Activated CD4-positive, alpha-beta T cell treated with anti-CD3 and anti-CD28 coated beads for 36 hours (primary cell): ENCODE results near the gene WWC2. TPM values are rescaled to one million over a fixed set of nuclear protein-coding genes. Genes with fewer than 3 reads are reported as not detected.

Source experiments
- ATAC-seq: fragments of 200-7000 bp; cut with Tn5 transposase; one replicate; pipeline ENCODE4 v1.10.0; 2021; ENCODE audit warnings: mild to moderate bottlenecking, moderate library complexity
- CTCF ChIA-PET: fragments of 350-600 bp; sonication (Branson Sonifier 250); formaldehyde crosslinking; loops from one replicate; lab custom pipeline; 2021; ENCODE audit warnings: antibody characterized with exemption; lab: Charles Lee
- POLR2A ChIA-PET: fragments of 350-600 bp; sonication (Branson Sonifier 250); formaldehyde crosslinking; loops from one replicate; lab custom pipeline; 2021; ENCODE audit warnings: antibody characterized with exemption, inconsistent platforms; lab: Charles Lee
- DNase-seq: peaks from one replicate; pipeline ENCODE4 v3.0.0-alpha.2; 2020
- H3K27ac Mint-ChIP-seq: one replicate; pipeline ENCODE4 v1.8.0; 2021; ENCODE audit warnings: mixed read lengths
- H3K27me3 Mint-ChIP-seq: one replicate; pipeline ENCODE4 v1.8.0; 2021; ENCODE audit warnings: mixed read lengths
- H3K36me3 Mint-ChIP-seq: one replicate; pipeline ENCODE4 v1.8.0; 2021; ENCODE audit warnings: low read depth, mixed read lengths
- H3K4me1 Mint-ChIP-seq: one replicate; pipeline ENCODE4 v1.8.0; 2021; ENCODE audit warnings: mixed read lengths
- H3K4me3 Mint-ChIP-seq: one replicate; pipeline ENCODE4 v1.8.0; 2021; ENCODE audit warnings: mild to moderate bottlenecking, moderate library complexity, mixed read lengths
- H3K9me3 Mint-ChIP-seq: one replicate; pipeline ENCODE4 v1.8.0; 2021; ENCODE audit warnings: low read depth, mixed read lengths
- intact Hi-C, 2 experiments: fragments of 100-400 bp; cut with DNase I in 1 of 2; cut with micrococcal nuclease in 1 of 2; formaldehyde crosslinking; loops; one replicate each; pipeline versions ENCODE4 v1.14.2 to v1.15.1; 2022 to 2024; cut with DNase I, micrococcal nuclease
- total RNA-seq, 2 experiments: library from RNA; stranded (reverse); gene quantifications; one replicate each; pipeline ENCODE4 v1.2.3, GENCODE V29; 2021

Gene WWC2
- total RNA-seq, 2 experiments from 2014 or later: 3.6 to 4.3 TPM

DNA sequence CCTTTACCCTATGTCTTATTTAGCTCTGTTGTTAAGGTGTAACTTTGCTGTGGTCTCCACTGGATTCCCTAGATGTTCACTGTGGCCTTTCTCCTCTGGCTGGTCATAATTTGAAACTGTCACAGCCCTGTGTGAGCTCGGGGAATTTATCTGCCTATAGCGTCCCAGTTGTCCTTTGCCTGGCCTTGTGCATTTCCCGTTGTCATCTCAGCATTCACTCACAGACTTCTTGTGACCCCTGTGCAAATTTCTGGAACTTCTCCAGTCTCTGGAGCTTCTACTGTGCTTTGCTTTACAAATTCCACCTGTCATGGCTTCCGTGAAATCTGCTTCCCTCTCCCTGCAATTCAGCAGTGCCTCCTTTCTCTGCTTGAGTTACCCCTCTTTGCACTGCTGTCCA, 106.7 kb downstream of the WWC2 start:
- intact Hi-C loops: no loop called here
- no peaks in the 10 kb centered on the region for H3K9me3 Mint-ChIP-seq
- H3K36me3 Mint-ChIP-seq: no peaks in the 10 kb centered on the region
- no peak overlapping the region for H3K27ac Mint-ChIP-seq
- ChIA-PET CTCF (interaction anchor here (0.6 kb wide), 1 partner anchor 1588 kb away, joined by 3 read pairs; no protein-coding TSS in a partner anchor), POLR2A (no interaction called here)
- H3K4me1 Mint-ChIP-seq: no peaks in the 10 kb centered on the region
- ATAC-seq: no peak
- no peak overlapping the region for H3K4me3 Mint-ChIP-seq
- DNase-seq: no peak
- H3K27me3 Mint-ChIP-seq: peaks cover 4% of the 10 kb centered on the region

DNA sequence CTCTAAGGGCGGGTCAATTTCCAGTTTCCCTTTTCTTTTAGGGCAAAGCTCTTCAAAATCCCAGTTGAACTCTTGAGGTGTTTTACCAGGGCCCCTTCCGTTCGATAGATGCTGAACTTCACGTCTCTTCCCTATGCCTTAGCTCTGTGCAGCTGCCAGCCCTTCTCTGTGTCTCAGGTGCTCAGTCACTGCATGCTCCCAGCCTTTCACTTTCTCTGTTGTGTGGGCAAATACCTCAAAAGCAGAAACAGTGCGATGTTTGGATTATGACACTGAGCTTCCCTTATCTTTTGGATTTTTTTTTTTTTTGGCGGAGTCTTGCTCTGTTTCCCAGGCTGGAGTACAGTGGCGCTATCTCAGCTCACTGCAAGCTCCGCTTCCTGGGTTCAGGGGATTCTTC, 112.5 kb downstream of the WWC2 start:
- DNase-seq (no peak), ATAC-seq (no peak)
- H3K4me3 Mint-ChIP-seq: no peak overlapping the region
- ChIA-PET POLR2A (no interaction called here), CTCF (no interaction called here)
- H3K36me3 Mint-ChIP-seq: no peaks in the 10 kb centered on the region
- no peaks in the 10 kb centered on the region for H3K9me3 Mint-ChIP-seq
- H3K27me3 Mint-ChIP-seq: no peaks in the 10 kb centered on the region
- H3K4me1 Mint-ChIP-seq: no peaks in the 10 kb centered on the region
- intact Hi-C loops: no loop called here
- no peak overlapping the region for H3K27ac Mint-ChIP-seq

DNA sequence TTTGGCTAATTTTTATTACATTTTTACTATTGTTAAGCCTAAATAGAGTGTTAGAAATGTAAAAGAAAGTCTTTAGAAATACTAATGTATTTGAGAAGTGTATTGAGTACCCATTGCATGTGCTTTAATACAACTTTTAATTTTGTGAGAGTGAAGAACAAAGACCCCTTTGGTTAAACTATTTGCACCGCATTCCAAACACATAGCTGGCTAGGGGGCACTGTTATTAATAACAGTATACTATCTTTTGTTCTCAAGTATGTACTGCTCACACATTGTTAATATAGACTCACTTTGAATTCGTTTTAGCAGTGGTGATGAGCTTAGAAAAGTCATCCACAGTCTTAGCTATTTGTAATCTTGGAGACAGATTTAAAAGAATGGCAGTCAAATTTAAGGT, 114.9 kb downstream of the WWC2 start:
- H3K9me3 Mint-ChIP-seq: no peaks in the 10 kb centered on the region
- DNase-seq: no peak
- no peak overlapping the region for H3K27ac Mint-ChIP-seq
- intact Hi-C loops: no loop called here
- ChIA-PET POLR2A (no interaction called here), CTCF (interaction anchor here (0.6 to 1.3 kb wide), 4 partner anchors 10 to 196 kb away, joined by 3 to 5 read pairs (median 3); no protein-coding TSS in a partner anchor)
- no peaks in the 10 kb centered on the region for H3K27me3 Mint-ChIP-seq
- no peaks in the 10 kb centered on the region for H3K36me3 Mint-ChIP-seq
- ATAC-seq: no peak
- H3K4me3 Mint-ChIP-seq: no peak overlapping the region
- H3K4me1 Mint-ChIP-seq: no peaks in the 10 kb centered on the region

DNA sequence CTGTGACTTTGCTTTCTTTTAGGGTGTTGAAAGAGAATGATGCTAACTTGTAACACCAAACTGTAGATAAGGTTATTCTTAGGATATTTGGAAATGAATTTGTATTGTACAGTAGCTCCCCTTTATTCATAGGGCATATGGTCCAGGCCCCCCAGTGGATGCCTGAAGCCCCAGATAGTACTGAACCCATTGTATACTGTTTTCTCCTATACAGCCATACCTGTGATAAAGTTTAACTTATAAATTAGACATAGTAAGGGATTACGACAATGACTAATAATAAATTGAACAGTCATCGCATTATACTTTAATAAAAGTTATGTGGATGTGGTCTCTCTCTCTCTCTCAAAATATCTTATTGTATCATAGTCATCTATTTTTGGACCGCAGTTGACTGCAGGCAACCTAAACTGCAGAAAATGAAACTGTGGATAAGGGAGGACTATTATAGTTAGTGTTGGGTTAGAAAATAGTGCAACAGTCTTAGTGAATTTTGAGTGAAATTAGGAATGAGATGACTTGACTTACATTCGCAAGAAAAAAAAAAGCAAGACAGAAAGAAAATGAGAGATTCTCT, 115.9 kb downstream of the WWC2 start:
- H3K9me3 Mint-ChIP-seq: no peaks in the 10 kb centered on the region
- H3K4me1 Mint-ChIP-seq: no peaks in the 10 kb centered on the region
- H3K4me3 Mint-ChIP-seq: no peak overlapping the region
- no peak overlapping the region for H3K27ac Mint-ChIP-seq
- no peak for DNase-seq
- CTCF ChIA-PET: interaction anchor here (0.6 to 1.3 kb wide), 4 partner anchors 16 to 195 kb away, joined by 3 to 5 read pairs (median 3); no protein-coding TSS in a partner anchor
- POLR2A ChIA-PET: no interaction called here
- intact Hi-C loops: no loop called here
- no peaks in the 10 kb centered on the region for H3K27me3 Mint-ChIP-seq
- no peaks in the 10 kb centered on the region for H3K36me3 Mint-ChIP-seq
- no peak for ATAC-seq

DNA sequence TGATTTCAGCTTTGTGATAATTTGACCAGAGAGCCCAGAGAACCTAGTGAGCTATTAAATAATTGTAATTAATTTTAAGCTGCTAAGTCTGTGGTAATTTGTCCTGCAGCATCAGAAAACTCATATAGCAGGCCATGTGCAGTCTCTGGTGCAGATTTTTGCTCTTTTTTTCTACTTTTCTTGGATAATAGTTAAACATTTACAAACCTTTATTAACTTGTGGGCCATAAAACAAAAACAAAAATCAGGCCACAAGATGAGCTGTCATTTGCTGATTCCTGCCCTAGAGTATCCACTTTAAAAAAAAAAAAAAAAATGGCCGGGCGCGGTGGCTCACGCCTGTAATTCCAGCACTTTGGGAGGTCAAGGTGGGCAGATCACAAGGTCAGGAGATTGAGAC, 121.2 kb downstream of the WWC2 start:
- ATAC-seq (no peak), DNase-seq (no peak)
- H3K27me3 Mint-ChIP-seq: no peaks in the 10 kb centered on the region
- intact Hi-C loops: no loop called here
- no peaks in the 10 kb centered on the region for H3K4me1 Mint-ChIP-seq
- no peaks in the 10 kb centered on the region for H3K9me3 Mint-ChIP-seq
- no peaks in the 10 kb centered on the region for H3K36me3 Mint-ChIP-seq
- ChIA-PET CTCF (interaction anchor here (0.7 kb wide), 1 partner anchor 41 kb away, joined by 5 read pairs; no protein-coding TSS in a partner anchor), POLR2A (no interaction called here)
- H3K4me3 Mint-ChIP-seq: no peak overlapping the region
- no peak overlapping the region for H3K27ac Mint-ChIP-seq

DNA sequence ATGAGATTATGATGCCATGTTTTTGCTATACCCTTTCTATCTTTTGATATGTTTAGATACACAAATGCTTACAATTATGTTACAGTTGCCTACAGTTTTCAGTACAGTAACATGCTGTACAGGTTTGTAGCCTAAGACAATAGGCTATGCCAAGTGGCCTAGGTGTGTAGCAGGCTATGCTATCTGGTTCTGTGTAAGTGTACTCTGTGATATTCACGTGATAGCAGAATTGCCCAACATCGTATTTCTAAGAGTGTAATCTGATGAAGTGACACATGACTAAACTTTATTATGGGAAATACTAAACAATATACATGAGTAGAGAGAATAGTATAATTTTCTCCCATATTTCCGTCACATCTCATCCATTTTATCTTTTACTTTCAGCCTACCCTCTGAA, 124.0 kb downstream of the WWC2 start:
- ChIA-PET POLR2A (no interaction called here), CTCF (no interaction called here)
- Mint-ChIP-seq H3K27ac (no peak overlapping the region), H3K4me1 (no peaks in the 10 kb centered on the region), H3K36me3 (no peaks in the 10 kb centered on the region), H3K9me3 (no peaks in the 10 kb centered on the region), H3K27me3 (no peaks in the 10 kb centered on the region), H3K4me3 (no peak overlapping the region)
- DNase-seq (no peak), ATAC-seq (no peak)
- intact Hi-C loops: no loop called here

DNA sequence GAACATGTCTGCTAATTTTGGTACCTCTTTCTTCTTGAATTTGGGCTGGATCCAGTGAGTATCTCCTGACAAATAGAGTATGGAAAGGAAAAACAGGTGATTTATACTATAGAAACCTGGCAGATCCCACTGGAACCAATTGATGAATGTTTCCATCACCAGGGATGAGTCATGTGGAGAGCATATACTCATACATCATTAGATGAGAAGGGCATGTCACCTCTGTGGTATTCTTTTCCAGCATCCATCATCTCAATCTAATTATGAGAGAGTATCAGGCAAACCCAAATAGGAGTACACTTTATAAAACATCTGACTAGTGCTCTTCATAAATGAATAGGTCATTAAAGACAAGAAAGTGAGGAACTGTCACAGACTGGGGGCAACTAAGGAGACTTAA, 130.3 kb downstream of the WWC2 start:
- CTCF ChIA-PET: no interaction called here
- H3K27ac Mint-ChIP-seq: no peak overlapping the region
- H3K27me3 Mint-ChIP-seq: peaks cover 3% of the 10 kb centered on the region
- ATAC-seq: no peak
- POLR2A ChIA-PET: no interaction called here
- H3K4me3 Mint-ChIP-seq: no peak overlapping the region
- H3K4me1 Mint-ChIP-seq: no peaks in the 10 kb centered on the region
- intact Hi-C loops: no loop called here
- no peak for DNase-seq
- no peaks in the 10 kb centered on the region for H3K36me3 Mint-ChIP-seq
- no peaks in the 10 kb centered on the region for H3K9me3 Mint-ChIP-seq

DNA sequence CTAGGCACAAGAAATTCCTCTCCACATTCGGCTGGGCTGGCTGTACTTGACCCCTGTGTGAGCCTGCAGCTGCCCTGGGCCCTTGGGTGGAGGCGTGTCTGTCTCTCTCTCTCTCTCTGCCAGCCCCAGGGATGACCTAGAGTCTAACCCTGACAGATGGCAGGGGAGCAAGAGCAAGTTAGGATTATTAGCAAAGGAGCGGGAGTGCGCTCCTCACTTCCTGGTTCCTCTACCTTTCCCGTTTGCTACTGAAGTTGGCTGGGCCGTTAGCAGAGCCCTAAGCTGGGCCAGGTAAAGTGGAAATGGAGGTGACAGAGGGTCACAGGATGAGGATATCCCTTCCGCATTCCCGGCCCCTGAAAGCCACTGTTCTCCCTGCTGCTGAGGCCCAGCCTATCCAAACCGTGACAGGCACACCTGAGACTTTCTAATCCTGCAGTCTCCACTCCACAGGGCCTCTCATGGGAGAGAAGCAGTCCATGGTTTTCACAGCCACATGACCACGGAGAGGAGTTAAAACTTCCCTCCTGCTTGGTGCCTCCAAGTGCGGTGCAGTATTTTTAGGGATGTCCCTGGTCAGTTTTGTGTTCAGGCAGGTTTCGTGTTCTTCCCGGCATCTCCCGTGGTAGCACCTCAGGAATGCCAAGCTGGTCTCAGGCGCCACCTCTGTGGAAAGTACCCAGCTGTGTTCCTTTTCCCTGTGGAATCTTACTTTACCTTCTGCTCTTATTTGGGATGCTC, 141.7 kb downstream of the WWC2 start:
- Mint-ChIP-seq H3K9me3 (no peaks in the 10 kb centered on the region), H3K4me3 (no peak overlapping the region), H3K4me1 (no peaks in the 10 kb centered on the region), H3K27me3 (peaks cover 4% of the 10 kb centered on the region), H3K36me3 (peaks cover 1% of the 10 kb centered on the region), H3K27ac (no peak overlapping the region)
- CTCF ChIA-PET: interaction anchor here (0.5 to 2.0 kb wide), 5 partner anchors 9 to 21 kb away, joined by 3 to 13 read pairs (median 5); no protein-coding TSS in a partner anchor
- ATAC-seq (no peak), DNase-seq (no peak)
- POLR2A ChIA-PET: no interaction called here
- intact Hi-C loops: no loop called here

DNA sequence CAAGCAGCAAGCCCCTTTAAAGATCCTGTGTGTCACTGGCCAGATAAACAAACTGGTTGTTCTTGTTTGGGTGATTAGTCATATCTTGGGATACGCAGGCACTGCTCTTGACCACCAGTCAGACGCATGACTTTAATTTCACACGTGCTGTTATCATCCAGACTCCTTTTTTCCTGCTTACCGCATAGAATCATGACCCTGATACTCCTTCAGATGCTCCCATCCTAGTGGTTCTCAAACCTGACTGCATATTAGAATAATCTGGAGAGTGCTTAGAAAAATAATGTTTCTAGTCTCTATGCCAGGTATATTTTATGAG, 142.2 kb downstream of the WWC2 start:
- no peak overlapping the region for H3K27ac Mint-ChIP-seq
- no peaks in the 10 kb centered on the region for H3K9me3 Mint-ChIP-seq
- ATAC-seq (no peak), DNase-seq (no peak)
- no peak overlapping the region for H3K4me3 Mint-ChIP-seq
- ChIA-PET CTCF (interaction anchor here (1.9 kb wide), 1 partner anchor 20 kb away, joined by 5 read pairs; no protein-coding TSS in a partner anchor), POLR2A (no interaction called here)
- intact Hi-C loops: no loop called here
- H3K27me3 Mint-ChIP-seq: peaks cover 4% of the 10 kb centered on the region
- no peaks in the 10 kb centered on the region for H3K4me1 Mint-ChIP-seq
- peaks cover 1% of the 10 kb centered on the region for H3K36me3 Mint-ChIP-seq

DNA sequence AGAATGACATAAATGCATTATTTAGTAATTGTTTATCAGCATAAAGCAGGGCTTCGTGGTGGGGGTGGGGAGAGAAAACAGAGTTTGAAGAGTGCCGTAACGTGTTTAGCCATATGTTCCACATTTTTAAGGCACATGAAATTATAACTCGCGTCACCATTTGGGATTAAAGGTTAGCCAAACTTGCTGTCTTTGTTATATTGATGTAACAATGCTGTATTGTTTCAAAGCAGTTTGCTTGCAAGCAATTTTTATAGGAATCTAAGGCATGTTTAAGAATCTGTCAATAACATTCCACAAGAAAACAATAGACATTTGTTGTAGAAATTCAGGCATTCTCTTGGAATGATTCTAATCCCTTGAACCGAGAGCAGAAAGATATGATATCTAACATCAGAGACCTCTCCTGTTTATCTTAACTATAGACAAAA, 142.7 kb downstream of the WWC2 start:
- Mint-ChIP-seq H3K4me1 (no peaks in the 10 kb centered on the region), H3K9me3 (no peaks in the 10 kb centered on the region), H3K4me3 (no peak overlapping the region), H3K27ac (no peak overlapping the region), H3K36me3 (no peaks in the 10 kb centered on the region), H3K27me3 (peaks cover 2% of the 10 kb centered on the region)
- ChIA-PET CTCF (interaction anchor here (0.7 to 1.9 kb wide), 2 partner anchors 20 to 160 kb away, joined by 3 to 5 read pairs; no protein-coding TSS in a partner anchor), POLR2A (no interaction called here)
- intact Hi-C loops: no loop called here
- ATAC-seq (no peak), DNase-seq (no peak)

DNA sequence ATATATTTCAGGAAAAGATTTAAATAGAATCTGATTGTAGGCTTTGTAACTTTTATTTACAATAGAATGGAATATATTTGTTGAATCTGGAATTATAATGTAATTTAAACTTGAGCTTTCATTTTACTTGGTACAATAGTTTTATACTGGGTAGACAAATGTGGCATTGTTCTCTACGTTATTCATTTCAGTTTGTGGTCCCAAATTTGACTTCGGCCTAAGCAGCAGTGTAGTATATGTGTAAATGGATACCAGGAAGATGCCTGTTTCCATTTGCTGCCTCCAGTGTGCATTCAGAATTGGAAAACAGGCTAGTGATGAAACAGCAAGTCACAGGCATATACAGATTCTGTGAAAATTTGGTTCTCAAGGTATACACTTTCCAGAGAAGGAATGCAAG, 143.2 kb downstream of the WWC2 start:
- intact Hi-C loops: no loop called here
- Mint-ChIP-seq H3K4me3 (no peak overlapping the region), H3K36me3 (no peaks in the 10 kb centered on the region), H3K27me3 (peaks cover 2% of the 10 kb centered on the region), H3K27ac (no peak overlapping the region), H3K4me1 (no peaks in the 10 kb centered on the region), H3K9me3 (no peaks in the 10 kb centered on the region)
- DNase-seq: no peak
- ChIA-PET POLR2A (no interaction called here), CTCF (interaction anchor here (0.7 to 2.3 kb wide), 3 partner anchors 13 to 159 kb away, joined by 3 to 7 read pairs (median 5); no protein-coding TSS in a partner anchor)
- no peak for ATAC-seq

DNA sequence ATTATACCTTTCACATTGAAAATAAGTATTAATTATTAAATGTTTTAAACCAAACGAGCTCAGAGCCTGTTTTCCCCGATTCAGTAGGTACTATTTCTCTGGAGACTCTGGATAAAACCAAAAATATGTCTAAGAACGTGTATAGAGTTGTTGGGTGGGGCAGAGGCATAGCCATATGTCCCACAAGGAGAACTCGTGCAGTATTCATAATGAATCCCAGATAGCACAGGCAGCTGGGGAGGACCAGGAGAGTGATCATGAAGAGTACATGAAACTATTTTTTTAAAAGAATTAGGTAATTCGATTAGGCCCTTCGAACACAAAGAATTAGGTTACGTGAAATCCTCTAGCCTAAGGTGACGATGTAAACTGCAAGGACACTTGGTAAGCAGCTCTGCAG, 145.0 kb downstream of the WWC2 start:
- POLR2A ChIA-PET: no interaction called here
- Mint-ChIP-seq H3K36me3 (no peaks in the 10 kb centered on the region), H3K4me3 (no peak overlapping the region), H3K27me3 (no peaks in the 10 kb centered on the region), H3K9me3 (no peaks in the 10 kb centered on the region), H3K27ac (no peak overlapping the region), H3K4me1 (no peaks in the 10 kb centered on the region)
- ATAC-seq (no peak), DNase-seq (no peak)
- CTCF ChIA-PET: interaction anchor here (0.9 to 2.3 kb wide), 4 partner anchors 9 to 171 kb away, joined by 3 to 7 read pairs (median 5); no protein-coding TSS in a partner anchor
- intact Hi-C loops: no loop called here
